HUDEP-2 (cell line): ENCODE data around the gene ATXN7L3B.

Source experiments
- DNase-seq, 76 experiments: peaks; one replicate each; lab custom pipeline; 2025; ENCODE audit not compliant: unreplicated experiment in 76 of 76; lab: John Stamatoyannopoulos, UW

ATXN7L3B gene

GRCh38 chr12:74547249-74547648, 9.6 kb downstream of the ATXN7L3B start:
- DNase-seq = no peak

- DNase-seq = peak in 6 of 76 experiments; percentile 0 to 22 (median 16)
These were observed 13.7 kb downstream of the ATXN7L3B start for GRCh38 chr12:74551291-74551690.

GRCh38 chr12:74552201-74552600, 14.6 kb downstream of the ATXN7L3B start:
- DNase-seq = no peak

DNA sequence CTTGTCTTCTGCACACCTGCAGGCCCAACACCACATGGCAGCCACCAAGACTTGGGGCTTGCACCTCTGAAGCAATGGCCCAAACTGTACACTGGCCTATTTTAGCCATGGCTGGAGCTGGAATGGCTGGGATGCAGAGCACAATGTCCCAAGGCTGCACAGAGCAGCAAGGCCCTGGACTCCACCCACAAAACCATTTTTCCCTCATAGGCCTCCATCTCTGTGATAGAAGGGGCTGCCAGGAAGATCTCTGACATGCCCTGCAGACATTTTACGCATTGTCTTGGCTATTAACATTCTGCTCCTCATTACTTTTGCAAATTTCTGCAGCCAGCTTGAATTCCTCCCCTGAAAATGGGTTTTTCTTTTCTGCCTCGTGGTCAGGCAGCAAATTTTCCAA, 22.1 kb downstream of the ATXN7L3B start:
- DNase-seq = no peak

- DNase-seq = no peak
These were observed 26.3 kb downstream of the ATXN7L3B start for GRCh38 chr12:74563927-74564326.

GRCh38 chr12:74578486-74578885, 40.9 kb downstream of the ATXN7L3B start:
- DNase-seq = no peak

DNA sequence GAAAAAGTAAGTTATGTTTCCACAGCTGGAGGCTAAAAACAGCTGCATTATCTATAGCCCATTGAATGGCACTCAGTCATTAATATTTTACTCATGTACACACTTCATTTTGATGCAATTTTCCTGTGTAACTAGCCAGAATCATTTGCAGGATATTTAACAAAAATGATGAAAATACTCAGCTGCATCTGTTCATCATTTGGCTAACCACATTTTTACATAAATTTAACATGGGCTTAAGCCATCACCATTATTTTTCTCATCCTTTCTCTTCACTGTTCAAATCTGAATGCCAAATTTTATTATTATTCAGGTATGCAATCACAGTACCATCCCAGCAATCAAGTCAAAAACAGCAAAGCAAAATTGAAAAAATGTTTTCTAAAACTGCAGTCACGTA, 41.8 kb downstream of the ATXN7L3B start:
- no peak for DNase-seq

GRCh38 chr12:74579981-74580380, 42.3 kb downstream of the ATXN7L3B start:
- no peak for DNase-seq

DNA sequence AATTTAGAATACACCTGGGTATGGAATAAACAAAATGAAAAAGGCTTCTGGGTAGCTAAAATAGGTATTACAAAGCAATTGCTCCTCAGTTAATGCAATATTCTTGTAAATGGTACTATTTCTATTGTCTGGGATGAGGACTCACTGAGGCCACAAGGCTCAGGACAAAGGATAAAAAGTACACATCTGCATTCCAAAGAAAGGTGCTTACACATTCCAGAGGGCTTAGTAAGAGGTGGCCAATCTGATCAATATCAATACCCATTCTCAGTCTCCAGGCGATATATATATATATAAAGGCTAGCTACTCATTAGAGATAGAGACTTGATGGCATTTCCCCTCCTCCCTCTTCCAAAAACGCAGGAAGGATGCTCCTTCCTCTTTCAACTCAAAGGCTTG, 43.8 kb downstream of the ATXN7L3B start:
- DNase-seq = no peak

- DNase-seq = no peak
These were observed 46.9 kb downstream of the ATXN7L3B start for GRCh38 chr12:74584483-74585062.

DNA sequence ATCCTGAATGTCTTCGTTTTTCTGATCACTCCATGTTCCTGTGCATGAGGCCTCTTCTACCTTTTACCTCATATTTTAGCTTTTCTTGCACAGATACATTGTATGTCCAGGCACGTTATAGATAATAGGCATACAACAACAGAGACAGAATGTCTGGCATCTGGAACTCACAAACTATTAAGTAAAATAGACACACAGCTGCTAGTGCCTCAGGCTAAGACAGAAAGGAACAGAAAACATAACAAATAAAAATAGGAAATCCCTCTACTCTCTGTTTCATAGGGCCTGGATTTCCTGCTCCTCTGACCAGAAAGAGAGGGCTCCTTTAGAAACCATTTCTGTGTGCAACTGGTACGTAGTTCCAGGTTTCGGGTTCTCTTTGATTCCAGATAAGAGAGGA, 48.6 kb downstream of the ATXN7L3B start:
- no peak for DNase-seq
